GM21723 (cell line): ENCODE results near the gene CTSH.

Experiments used
- ATAC-seq: cut with Tn5 transposase; IDR thresholded peaks from one replicate; pipeline ENCODE4 v1.9.1; 2021; ENCODE audit warnings: mild to moderate bottlenecking, moderate library complexity; ENCODE audit not compliant: unreplicated experiment

The CTSH gene, protein sequence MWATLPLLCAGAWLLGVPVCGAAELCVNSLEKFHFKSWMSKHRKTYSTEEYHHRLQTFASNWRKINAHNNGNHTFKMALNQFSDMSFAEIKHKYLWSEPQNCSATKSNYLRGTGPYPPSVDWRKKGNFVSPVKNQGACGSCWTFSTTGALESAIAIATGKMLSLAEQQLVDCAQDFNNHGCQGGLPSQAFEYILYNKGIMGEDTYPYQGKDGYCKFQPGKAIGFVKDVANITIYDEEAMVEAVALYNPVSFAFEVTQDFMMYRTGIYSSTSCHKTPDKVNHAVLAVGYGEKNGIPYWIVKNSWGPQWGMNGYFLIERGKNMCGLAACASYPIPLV

DNA sequence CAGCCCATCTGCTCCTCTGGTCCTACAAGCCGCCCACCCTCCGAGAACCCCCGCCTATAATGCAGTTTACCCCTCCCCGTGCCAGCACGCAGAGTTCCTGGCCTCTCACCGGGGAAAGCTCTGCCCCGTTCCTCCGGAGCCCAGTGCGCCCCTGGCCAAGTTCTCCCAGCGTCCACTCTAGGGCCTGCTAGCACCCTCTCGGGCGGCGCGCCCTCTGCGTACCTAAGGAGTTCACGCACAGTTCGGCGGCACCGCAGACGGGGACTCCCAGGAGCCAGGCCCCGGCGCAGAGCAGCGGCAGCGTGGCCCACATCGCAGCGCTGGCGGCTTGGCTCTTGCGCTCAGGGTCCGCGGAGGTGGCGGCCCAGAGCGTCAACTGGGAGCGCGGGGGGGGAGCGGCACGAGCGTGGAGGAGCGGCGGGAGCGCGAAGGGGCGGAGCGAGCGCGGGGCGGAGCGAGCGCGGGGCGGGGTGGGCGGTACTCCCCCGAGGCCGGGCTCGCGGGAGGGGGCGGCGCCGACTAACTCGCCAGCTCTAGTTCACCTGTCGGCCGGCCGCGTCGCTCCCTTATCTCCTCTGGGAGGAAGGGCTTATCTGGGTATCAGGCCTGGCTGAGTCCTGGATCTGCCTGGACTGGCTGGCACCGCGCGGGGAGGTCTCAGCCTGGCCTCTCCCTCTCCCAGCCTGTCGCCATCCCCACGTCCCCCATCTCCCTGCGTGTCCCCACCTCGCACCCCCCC lies at the start of gene CTSH:
Gene CTSH, minus strand, starts transcription at position 378 of the 739 bp plus-strand sequence. Its CDS starts 65 bp downstream, at position 313.
- peak; percentile 59 for ATAC-seq

GRCh38 chr15:78993931-78994530 lies 49.2 kb upstream of the CTSH start:
- no peak for ATAC-seq

DNA sequence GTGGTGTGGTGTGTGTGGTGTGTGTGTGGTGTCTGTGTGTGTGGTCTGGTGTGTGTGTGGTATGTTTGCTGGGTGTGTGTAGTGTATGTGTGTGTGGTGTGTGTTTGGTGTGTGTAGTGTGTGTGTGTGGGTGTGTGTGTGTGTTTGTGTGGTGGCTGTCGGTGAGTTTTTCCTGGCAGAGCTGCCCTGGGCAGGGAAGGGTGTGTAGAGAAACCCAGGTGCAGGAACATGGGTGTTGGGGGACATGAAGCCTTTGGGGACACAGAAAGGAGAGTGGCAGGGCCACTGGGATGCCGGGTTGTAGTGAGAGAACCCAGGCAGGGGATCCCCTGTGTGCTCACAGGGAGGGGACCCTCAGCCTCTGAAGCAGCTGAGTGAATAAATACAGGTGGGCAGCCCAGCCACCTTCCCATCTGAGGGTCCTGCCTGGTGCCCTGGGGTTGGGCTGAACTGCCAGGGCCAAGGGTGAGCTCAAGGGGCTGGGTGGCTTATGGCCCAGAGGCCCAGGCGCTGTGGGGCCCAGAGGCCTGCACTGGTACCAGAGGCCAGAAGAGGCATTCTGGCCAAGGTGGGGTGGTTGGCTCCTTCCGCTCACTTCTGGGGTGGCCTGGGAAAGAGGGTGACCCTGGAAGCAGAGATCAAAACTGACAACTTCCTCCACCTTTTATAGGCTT lies 48.5 kb upstream of the CTSH start:
- ATAC-seq = no peak

DNA sequence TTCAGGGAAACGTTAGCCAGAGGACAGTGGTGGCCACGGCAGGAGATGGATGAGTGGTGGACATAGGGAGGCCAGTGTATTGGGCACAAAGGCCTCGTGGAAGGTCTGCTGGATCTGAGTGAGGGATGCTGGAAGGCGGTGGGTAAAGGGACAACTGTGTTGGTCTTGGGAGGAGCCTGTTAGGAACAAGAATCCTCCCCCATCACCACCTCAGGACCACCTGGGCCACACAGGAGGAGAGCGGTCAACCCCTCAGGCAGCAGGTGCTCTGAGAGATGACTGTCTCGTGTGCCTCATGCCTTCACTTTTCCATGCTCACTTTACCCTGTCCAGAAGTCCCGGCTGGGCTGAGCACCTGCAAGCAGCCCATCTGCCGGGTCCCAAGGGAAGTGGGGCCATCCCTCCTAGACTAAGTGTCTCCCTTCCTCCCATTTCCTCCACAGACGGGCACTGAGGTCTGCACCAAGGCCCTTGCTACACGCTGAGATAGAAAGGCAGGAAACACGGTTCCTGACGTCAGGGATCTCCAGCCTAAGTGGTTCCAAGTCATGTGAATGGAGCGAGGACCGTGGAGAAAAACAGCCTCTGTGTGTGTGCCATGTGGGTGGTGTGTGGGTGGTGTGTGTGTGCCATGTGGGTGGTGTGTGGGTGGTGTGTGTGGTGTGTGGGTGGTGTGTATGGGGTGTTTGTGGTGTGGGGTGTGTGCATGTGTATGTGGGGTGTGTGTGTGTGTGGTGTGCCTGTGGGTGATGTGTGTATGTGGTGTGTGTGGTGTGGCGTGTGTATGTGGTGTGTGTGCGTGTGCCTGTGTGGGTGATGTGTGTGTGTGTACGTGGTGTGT lies 47.8 kb upstream of the CTSH start:
- ATAC-seq = no peak

- no peak for ATAC-seq
Observed at GRCh38 chr15:78991879-78992278, 47.0 kb upstream of the CTSH start.

DNA sequence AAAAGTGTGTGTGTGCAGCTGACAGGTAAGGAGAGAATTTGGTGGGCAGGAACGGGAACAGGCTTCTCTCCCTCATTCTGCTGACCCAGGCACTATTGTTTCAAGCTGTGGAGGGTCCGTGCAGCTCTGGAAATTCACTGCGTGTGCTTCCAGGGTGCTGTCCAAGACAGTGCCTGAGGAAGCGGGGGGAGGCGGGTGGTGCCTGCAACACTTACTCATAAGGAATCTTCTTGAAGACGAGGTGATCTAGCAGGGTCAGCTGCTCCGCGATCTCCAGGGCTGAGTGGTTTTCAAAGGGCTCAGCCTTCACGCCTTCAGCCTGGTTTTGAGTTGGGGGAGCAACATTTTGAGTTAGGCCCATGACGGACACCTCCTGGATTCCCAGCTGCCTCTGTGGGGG lies 46.6 kb upstream of the CTSH start:
- no peak for ATAC-seq

- no peak for ATAC-seq
Observed at GRCh38 chr15:78990278-78990677, 45.4 kb upstream of the CTSH start.

GRCh38 chr15:78989701-78990240 lies 44.9 kb upstream of the CTSH start:
- ATAC-seq = no peak

- ATAC-seq = no peak
Observed at GRCh38 chr15:78988361-78988911, 43.6 kb upstream of the CTSH start.

GRCh38 chr15:78987556-78988360 lies 42.9 kb upstream of the CTSH start:
- ATAC-seq = no peak

DNA sequence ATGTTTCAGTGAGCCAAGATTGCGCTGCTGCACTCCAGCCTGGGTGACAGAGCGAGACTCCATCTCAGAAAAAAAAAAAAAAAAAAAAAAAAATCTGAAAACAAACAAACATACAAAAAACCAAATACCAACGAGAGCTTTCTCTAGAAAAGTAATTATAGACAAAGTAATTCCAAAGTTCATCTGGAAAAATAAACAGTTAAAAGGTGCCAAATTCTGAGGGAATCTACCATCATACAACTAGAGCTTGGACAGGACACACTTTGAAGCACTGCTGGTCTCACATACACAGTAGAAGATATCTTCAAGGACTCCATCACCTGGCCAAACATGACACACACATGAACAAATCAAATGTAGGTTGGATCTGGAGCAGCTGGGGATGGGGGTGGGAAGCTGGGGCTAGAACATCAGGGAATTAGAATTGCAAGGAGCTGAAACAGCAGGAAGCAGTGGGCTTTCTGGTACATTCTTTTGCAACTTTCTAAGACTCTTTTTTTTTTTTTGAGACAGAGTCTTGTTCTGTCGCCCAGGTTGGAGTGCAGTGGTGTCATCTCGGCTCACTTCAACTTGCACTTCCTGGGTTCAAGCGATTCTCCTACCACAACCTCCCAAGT lies 41.1 kb upstream of the CTSH start:
- no peak for ATAC-seq

- no peak for ATAC-seq
Observed at GRCh38 chr15:78984041-78984440, 39.2 kb upstream of the CTSH start.

DNA sequence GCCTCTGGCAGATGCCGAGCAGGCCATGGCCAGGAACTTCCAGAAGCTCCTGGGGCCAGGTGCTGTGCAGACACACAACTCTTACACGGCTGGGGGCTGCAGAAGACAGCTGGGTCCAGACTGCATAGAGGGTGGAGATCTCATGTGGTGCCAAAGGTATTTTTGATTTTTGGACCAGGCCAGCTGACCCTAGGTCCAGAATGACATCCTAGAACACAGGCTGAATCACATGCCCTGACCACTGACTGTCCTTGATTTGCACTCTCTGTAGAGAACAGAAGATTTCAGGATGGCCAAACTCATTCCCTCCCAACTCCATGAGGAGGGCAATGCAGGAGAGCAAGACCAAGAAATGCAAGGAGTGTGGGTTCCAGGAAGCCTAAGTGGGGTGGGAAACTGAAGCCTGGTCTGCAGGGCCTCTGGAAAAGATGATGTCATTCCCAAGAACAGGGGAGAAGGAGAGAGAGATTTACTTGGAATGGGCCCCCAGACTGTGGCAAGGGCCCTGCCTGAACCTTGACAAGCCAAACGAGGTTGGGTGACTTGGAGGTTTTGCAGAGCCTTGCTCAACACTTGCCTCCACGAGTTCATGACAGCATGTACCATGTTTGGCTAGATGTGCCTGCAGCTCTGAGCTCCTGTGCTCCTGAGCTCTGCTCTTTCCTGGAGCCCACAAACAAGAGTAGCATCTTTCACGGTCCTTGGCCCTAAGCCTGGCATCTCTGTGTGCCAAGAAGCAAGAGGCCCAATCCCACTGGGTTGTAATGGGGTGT lies 38.5 kb upstream of the CTSH start:
- no peak for ATAC-seq

DNA sequence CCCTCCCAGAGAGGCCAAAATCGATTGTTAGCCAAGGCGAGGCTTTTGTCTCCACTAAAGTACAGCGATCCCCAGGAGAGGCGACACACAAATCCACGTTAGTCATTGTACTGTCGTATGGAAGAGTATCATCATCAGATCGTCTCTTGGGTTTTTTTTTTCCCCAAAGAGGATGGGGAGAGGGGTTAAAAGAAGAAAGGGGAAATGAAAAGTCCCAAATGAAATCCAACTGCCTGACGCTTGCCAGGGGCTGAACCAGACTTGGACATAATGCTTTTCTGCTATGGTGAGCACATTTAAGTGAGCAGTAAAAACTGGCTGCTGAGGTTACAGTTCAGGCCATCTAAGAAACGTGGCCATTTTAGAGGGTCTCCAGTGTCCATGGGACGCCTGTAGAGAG lies 37.9 kb upstream of the CTSH start:
- ATAC-seq = no peak

GRCh38 chr15:78981532-78982313 lies 36.9 kb upstream of the CTSH start:
- no peak for ATAC-seq

- ATAC-seq = no peak
Observed at GRCh38 chr15:78979456-78980320, 34.8 kb upstream of the CTSH start.
